ENCODE data around the gene PRDX3.

PRDX3 gene

GRCh38 chr10:119119400-119119799 is 59.2 kb downstream of the PRDX3 start:
- no peak for DNase-seq

- no peak for DNase-seq
These were observed 60.4 kb downstream of the PRDX3 start for GRCh38 chr10:119118231-119118630.
